ENCODE results near the gene C12orf76. TPM values are rescaled to one million over a fixed set of nuclear protein-coding genes. Genes with fewer than 3 reads are reported as not detected.
A peak's percentile ranks its signal among the peaks of the same experiment; 100 is the strongest.

C12orf76 gene
- polyA plus RNA-seq, 6 donors from 2014 or later, result 10.6 to 19.8 (median 16.7) TPM

- no peak for ATAC-seq (ENCODE audit: low read depth in 2 of 2)
- DNase-seq, result no peak
These were observed 53.0 kb downstream of the C12orf76 start for GRCh38 chr12:109995361-109995685.

DNA sequence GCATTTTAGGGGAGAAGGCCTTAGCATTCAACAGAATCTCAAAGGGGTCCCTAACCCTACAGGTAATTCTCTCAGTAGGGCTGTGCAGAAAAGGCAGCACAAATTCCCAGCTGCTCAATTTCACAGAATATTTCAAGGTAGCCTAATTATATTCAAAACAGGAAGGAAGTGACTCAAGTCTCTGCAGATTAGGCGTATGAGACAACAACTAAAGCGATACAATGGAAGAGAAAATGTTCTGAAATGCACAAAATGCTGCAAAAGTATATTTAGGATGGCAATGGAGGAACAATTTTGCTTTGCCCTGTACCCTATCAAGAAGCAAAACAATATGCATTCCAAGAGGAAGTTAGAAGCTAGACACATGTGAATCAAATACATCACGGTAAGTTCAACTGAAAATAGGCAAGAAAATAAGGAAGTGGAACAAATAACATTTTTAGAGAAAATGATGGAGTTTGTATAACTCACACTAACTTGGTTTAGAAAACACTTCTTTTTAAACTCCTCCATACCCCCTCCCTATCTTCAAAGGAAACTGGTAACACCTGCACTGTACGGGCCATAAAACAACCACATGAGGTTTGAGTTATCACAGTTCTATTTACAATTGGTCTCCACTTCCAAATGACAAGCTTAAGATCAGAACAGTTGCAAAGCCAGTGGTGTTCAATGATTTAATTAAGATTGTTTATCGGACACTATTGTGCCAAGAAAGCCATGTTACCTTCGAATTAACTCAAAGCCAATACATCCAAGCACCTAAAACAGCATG, 53.7 kb downstream of the C12orf76 start:
- Mint-ChIP-seq H3K27me3 (no peaks in the 10 kb centered on the region), H3K36me3 (peaks cover 0 to 2% of the 10 kb centered on the region in 2 donors), H3K27ac (peak overlapping the region; percentile 76 to 97 (median 94)), H3K4me1 (peaks cover 41 to 74% (median 44%) of the 10 kb centered on the region in 3 donors), H3K4me3 (peak overlapping the region; percentile 93 to 98 (median 96)), H3K9me3 (no peaks in the 10 kb centered on the region)
- ATAC-seq (ENCODE audit: low read depth in 2 of 2) (peak; percentile 13 to 16), DNase-seq (peak; percentile 56)

More at GRCh38 chr12:109995361-109995685, 53.0 kb downstream of the C12orf76 start:
- Mint-ChIP-seq H3K27ac (peak overlapping the region; percentile 76 to 97 (median 94)), H3K36me3 (no peaks in the 10 kb centered on the region), H3K4me3 (peak overlapping the region; percentile 93 to 98 (median 96)), H3K9me3 (no peaks in the 10 kb centered on the region), H3K4me1 (peaks cover 41 to 77% (median 48%) of the 10 kb centered on the region in 3 donors), H3K27me3 (no peaks in the 10 kb centered on the region)

DNA sequence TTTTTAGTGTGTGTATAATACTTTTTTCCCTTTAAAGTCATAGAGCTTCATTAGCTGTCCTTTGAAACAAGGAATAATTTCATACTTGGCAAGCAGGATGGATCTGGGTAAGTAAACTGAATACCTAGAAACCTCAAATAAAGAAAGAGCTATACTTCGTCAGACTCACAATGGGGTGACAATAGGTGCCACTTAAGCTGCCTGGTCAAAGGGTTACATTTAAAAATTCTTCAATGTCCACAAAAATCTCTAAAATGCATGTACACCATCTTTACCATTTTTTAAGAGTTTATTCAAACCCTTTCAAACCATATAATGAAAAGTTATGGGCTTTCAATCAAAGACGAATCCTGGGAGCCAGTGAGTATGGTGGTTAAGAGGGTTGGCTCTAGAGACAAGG, 55.2 kb downstream of the C12orf76 start:
- no peaks in the 10 kb centered on the region for H3K27me3 Mint-ChIP-seq
- H3K4me3 Mint-ChIP-seq, result peak overlapping the region in 6 of 8 donors; percentile 42 to 96 (median 94)
- H3K4me1 Mint-ChIP-seq, result peaks cover 36 to 70% (median 41%) of the 10 kb centered on the region in 3 donors
- no peak for DNase-seq
- H3K9me3 Mint-ChIP-seq, result no peaks in the 10 kb centered on the region
- peak overlapping the region in 5 of 6 donors; percentile 18 to 97 (median 54) for H3K27ac Mint-ChIP-seq
- peaks cover 0 to 9% of the 10 kb centered on the region in 2 donors for H3K36me3 Mint-ChIP-seq
- no peak for ATAC-seq (ENCODE audit: low read depth in 2 of 2)

DNA sequence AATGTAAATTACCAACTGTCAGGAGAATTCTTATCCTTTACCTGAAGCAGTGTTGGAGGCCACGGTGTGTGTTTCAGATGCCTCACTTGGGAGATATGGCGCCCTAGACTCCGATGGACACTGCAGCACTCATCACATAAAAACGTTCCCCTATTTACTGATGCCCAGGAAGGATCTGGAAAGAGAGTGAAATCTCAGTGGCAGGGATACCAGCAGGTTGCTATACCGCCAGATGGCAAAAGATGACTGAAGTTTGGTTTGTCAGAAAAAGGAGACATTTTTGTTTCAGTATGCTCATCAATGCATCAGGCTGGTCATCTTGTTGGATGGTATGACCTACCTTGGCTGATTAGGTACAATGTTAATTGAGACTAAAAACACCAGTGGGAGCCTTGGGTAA, 56.7 kb downstream of the C12orf76 start:
- peaks cover 0 to 9% of the 10 kb centered on the region in 2 donors for H3K36me3 Mint-ChIP-seq
- ATAC-seq (ENCODE audit: low read depth in 2 of 2), result no peak
- peak overlapping the region in 1 of 8 donors; percentile 61 for H3K4me3 Mint-ChIP-seq
- H3K27me3 Mint-ChIP-seq, result no peaks in the 10 kb centered on the region
- no peaks in the 10 kb centered on the region for H3K9me3 Mint-ChIP-seq
- no peak for DNase-seq
- peaks cover 26 to 56% (median 31%) of the 10 kb centered on the region in 3 donors for H3K4me1 Mint-ChIP-seq
- peak overlapping the region in 5 of 6 donors; percentile 12 to 70 (median 69) for H3K27ac Mint-ChIP-seq

Other genes starting within 250 kb of the C12orf76 start
- gene TRPV4, start 215.1 kb downstream of the C12orf76 start, polyA plus RNA-seq (ENCODE audit: low read depth in 6 of 6), result not detected
- gene GLTP, start 168.0 kb downstream of the C12orf76 start, polyA plus RNA-seq (ENCODE audit: low read depth in 6 of 6), result 10 to 100 TPM; 29.8 to 50.0 (median 40.6) TPM
- 10 to 100 TPM in 1 of 6 donors, 1 to 10 TPM in 5; 5.6 to 10.3 (median 6.4) TPM for gene TCHP, start 148.2 kb downstream of the C12orf76 start, polyA plus RNA-seq (ENCODE audit: low read depth in 6 of 6)
- 100 to 1,000 TPM in 4 of 6 donors, 10 to 100 TPM in 2; 95.1 to 129 (median 101) TPM for gene GIT2, start 52.2 kb downstream of the C12orf76 start, polyA plus RNA-seq (ENCODE audit: low read depth in 6 of 6)
- gene ANKRD13A, start 49.1 kb downstream of the C12orf76 start, polyA plus RNA-seq (ENCODE audit: low read depth in 6 of 6), result 10 to 100 TPM; 65.4 to 95.4 (median 78.7) TPM
- 1 to 10 TPM in 4 of 6 donors, under 1 TPM in 1, not detected in 1; 0.84 to 1.9 (median 1.4) TPM for gene IFT81, start 75.8 kb upstream of the C12orf76 start, polyA plus RNA-seq (ENCODE audit: low read depth in 6 of 6)
- gene ATP2A2, start 232.7 kb upstream of the C12orf76 start, polyA plus RNA-seq (ENCODE audit: low read depth in 6 of 6), result 1 to 10 TPM; 1.6 to 3.8 (median 2.8) TPM

All from naive B cell (primary cell).